GM18520 (cell line): ENCODE data around the gene SYT1.

ENCODE experiments used
- ATAC-seq: cut with Tn5 transposase; IDR thresholded peaks from one replicate; pipeline ENCODE4 v1.9.1; 2021; ENCODE audit not compliant: unreplicated experiment

Gene SYT1

GRCh38 chr12:79274501-79275064, 410.0 kb downstream of the SYT1 start:
- no peak for ATAC-seq

GRCh38 chr12:79275631-79276030, 411.1 kb downstream of the SYT1 start:
- no peak for ATAC-seq

- ATAC-seq, result no peak
Measured at GRCh38 chr12:79283364-79283763, 418.8 kb downstream of the SYT1 start.

- ATAC-seq, result no peak
Measured at GRCh38 chr12:79288911-79289310, 424.3 kb downstream of the SYT1 start.

- ATAC-seq, result no peak
Measured at GRCh38 chr12:79291711-79292110, 427.1 kb downstream of the SYT1 start.

GRCh38 chr12:79294590-79294989, 430.0 kb downstream of the SYT1 start:
- ATAC-seq, result no peak

- ATAC-seq, result no peak
Measured at GRCh38 chr12:79295572-79295971, 431.0 kb downstream of the SYT1 start.

- ATAC-seq, result no peak
Measured at GRCh38 chr12:79296133-79296532, 431.6 kb downstream of the SYT1 start.

GRCh38 chr12:79296871-79297270, 432.3 kb downstream of the SYT1 start:
- ATAC-seq, result no peak

GRCh38 chr12:79298506-79298905, 433.9 kb downstream of the SYT1 start:
- no peak for ATAC-seq

- no peak for ATAC-seq
Measured at GRCh38 chr12:79299447-79300198, 435.0 kb downstream of the SYT1 start.

- no peak for ATAC-seq
Measured at GRCh38 chr12:79300199-79300568, 435.6 kb downstream of the SYT1 start.

GRCh38 chr12:79301181-79301580, 436.6 kb downstream of the SYT1 start:
- no peak for ATAC-seq

- no peak for ATAC-seq
Measured at GRCh38 chr12:79302162-79302814, 437.7 kb downstream of the SYT1 start.

GRCh38 chr12:79307340-79307739, 442.8 kb downstream of the SYT1 start:
- ATAC-seq, result no peak

- no peak for ATAC-seq
Measured at GRCh38 chr12:79309039-79309438, 444.5 kb downstream of the SYT1 start.

- ATAC-seq, result no peak
Measured at GRCh38 chr12:79317179-79317847, 452.7 kb downstream of the SYT1 start.

GRCh38 chr12:79322905-79323304, 458.3 kb downstream of the SYT1 start:
- ATAC-seq, result no peak

GRCh38 chr12:79324571-79324970, 460.0 kb downstream of the SYT1 start:
- no peak for ATAC-seq

- no peak for ATAC-seq
Measured at GRCh38 chr12:79326222-79326621, 461.6 kb downstream of the SYT1 start.

GRCh38 chr12:79326663-79327062, 462.1 kb downstream of the SYT1 start:
- no peak for ATAC-seq

GRCh38 chr12:79327465-79327864, 462.9 kb downstream of the SYT1 start:
- ATAC-seq, result no peak
